SK-N-SH (cell line): ENCODE results near the gene CDS1. TPM values are rescaled to one million over a fixed set of nuclear protein-coding genes. Genes with fewer than 3 reads are reported as not detected.

Experiments used
- CTCF ChIA-PET: fragments of 300-600, 350-600 bp; formaldehyde crosslinking; extraction: SDS; loops from one replicate; lab custom pipeline; 2021; lab: Yijun Ruan, JAX
- POLR2A ChIA-PET: fragments of 350-600 bp; sonication (Branson Sonifier 250); formaldehyde crosslinking; extraction: SDS; loops from one replicate; lab custom pipeline; 2020; ENCODE audit warnings: antibody characterized with exemption, inconsistent platforms; lab: Yijun Ruan, JAX
- DNase-seq: peaks from one replicate; pipeline ENCODE4 v3.0.0; 2012
- H2AFZ ChIP-seq: fragments of 200-600 bp; sonication (generic); 2 replicates; pipeline ENCODE4 v1.8.1; 2016; ENCODE audit warnings: antibody characterized with exemption, mild to moderate bottlenecking, low read depth
- H3F3A ChIP-seq: fragments of 200-600 bp; sonication (generic); replicated peaks from 2 replicates; pipeline ENCODE3; 2016; ENCODE audit warnings: antibody characterized with exemption, mild to moderate bottlenecking; ENCODE audit not compliant: insufficient read depth
- H3K27ac ChIP-seq, 2 experiments: fragments of 200-500 bp in 1 of 2; fragments of 200-600 bp in 1 of 2; sonication (Bioruptor generic) in 1 of 2; sonication (generic), shearing (Covaris generic) in 1 of 2; 2 replicates each; pipeline versions ENCODE4 v1.5.1 to v1.6.1; 2014 to 2016; ENCODE audit warnings: low read depth in 2 of 2, inconsistent platforms in 1 of 2, low read length in 1 of 2, mild to moderate bottlenecking in 1 of 2, mixed read lengths in 1 of 2
- H3K27me3 ChIP-seq: fragments of 200-600 bp; sonication (generic), shearing (Covaris generic); 2 replicates; pipeline ENCODE4 v1.6.1; 2016; ENCODE audit warnings: mixed run types; ENCODE audit not compliant: insufficient read depth
- H3K36me3 ChIP-seq, 2 experiments: fragments of 200-500 bp in 1 of 2; fragments of 200-600 bp in 1 of 2; sonication (Bioruptor generic) in 1 of 2; sonication (generic) in 1 of 2; replicated peaks in 1 of 2; 2 replicates each; pipeline versions ENCODE3 to v1.5.1; 2014 to 2016; ENCODE audit warnings: low read length in 1 of 2, mild to moderate bottlenecking in 1 of 2; ENCODE audit not compliant: insufficient read depth in 2 of 2, control insufficient read depth in 1 of 2
- H3K4me1 ChIP-seq, 2 experiments: fragments of 200-500 bp in 1 of 2; fragments of 200-600 bp in 1 of 2; sonication (Bioruptor generic) in 1 of 2; sonication (generic), shearing (Covaris generic) in 1 of 2; 2 replicates each; pipeline versions ENCODE4 v1.5.1 to v1.6.1; 2014 to 2016; ENCODE audit warnings: low read depth in 1 of 2, low read length in 1 of 2, mixed run types in 1 of 2; ENCODE audit not compliant: insufficient read depth in 2 of 2, control insufficient read depth in 1 of 2
- H3K4me2 ChIP-seq: fragments of 200-600 bp; sonication (generic), shearing (Covaris generic); 2 replicates; pipeline ENCODE4 v1.6.1; 2017; ENCODE audit warnings: mixed run types
- H3K4me3 ChIP-seq, 2 experiments: fragments of 200-500 bp in 1 of 2; fragments of 200-600 bp in 1 of 2; sonication (Bioruptor generic) in 1 of 2; sonication (generic), shearing (Covaris generic) in 1 of 2; 2 replicates each; pipeline versions ENCODE4 v1.5.1 to v1.8.1; 2014 to 2016; ENCODE audit warnings: low read depth in 2 of 2, inconsistent platforms in 1 of 2, low read length in 1 of 2, mild to moderate bottlenecking in 1 of 2, mixed read lengths in 1 of 2, moderate library complexity in 1 of 2
- H3K79me2 ChIP-seq: fragments of 200-600 bp; sonication (generic); 2 replicates; pipeline ENCODE4 v1.8.1; 2017; ENCODE audit warnings: mild to moderate bottlenecking; ENCODE audit not compliant: insufficient read depth
- H3K9ac ChIP-seq: fragments of 200-600 bp; sonication (generic); 2 replicates; pipeline ENCODE4 v1.6.1; 2017; ENCODE audit warnings: mixed run types
- H3K9me2 ChIP-seq: fragments of 200-600 bp; sonication (generic); 2 replicates; pipeline ENCODE4 v1.6.1; 2017; ENCODE audit warnings: mixed run types
- H3K9me3 ChIP-seq: fragments of 200-600 bp; sonication (generic); 2 replicates; pipeline ENCODE4 v1.6.1; 2017; ENCODE audit warnings: mixed run types, mild to moderate bottlenecking, moderate library complexity
- H4K20me1 ChIP-seq: fragments of 200-600 bp; sonication (generic); 2 replicates; pipeline ENCODE4 v1.6.1; 2017; ENCODE audit warnings: mild to moderate bottlenecking, mixed run types; ENCODE audit not compliant: insufficient read depth
- ELF1 ChIP-seq: IDR thresholded peaks from 2 replicates; pipeline ENCODE4 v1.4.0; 2012
- EZH2phosphoT487 ChIP-seq: fragments of 200-600 bp; sonication (generic); IDR thresholded peaks from 2 replicates; pipeline ENCODE4 v1.6.1; 2017; ENCODE audit warnings: low read depth, mixed run types, mild to moderate bottlenecking, antibody characterized with exemption, moderate library complexity, borderline replicate concordance
- FOSL2 ChIP-seq: IDR thresholded peaks from 2 replicates; pipeline ENCODE4 v1.4.0; 2012; ENCODE audit warnings: low read depth, mild to moderate bottlenecking, moderate library complexity, borderline replicate concordance
- FOXJ3 ChIP-seq: sonication (generic); formaldehyde crosslinking; IDR thresholded peaks from 2 replicates; pipeline ENCODE4 v1.5.1; 2020; ENCODE audit warnings: mild to moderate bottlenecking, missing genetic modification reagents
- FOXM1 ChIP-seq: IDR thresholded peaks from 2 replicates; pipeline ENCODE4 v1.4.0; 2012; ENCODE audit warnings: low read depth, mild to moderate bottlenecking
- NFIC ChIP-seq: IDR thresholded peaks from 2 replicates; pipeline ENCODE4 v1.4.0; 2012; ENCODE audit warnings: borderline replicate concordance
- NRF1 ChIP-seq: IDR thresholded peaks from 2 replicates; pipeline ENCODE4 v1.6.1; 2012; ENCODE audit warnings: low read depth, mild to moderate bottlenecking, low read length
- PBX3 ChIP-seq: IDR thresholded peaks from 2 replicates; pipeline ENCODE4; 2012
- POLR2AphosphoS5 ChIP-seq: IDR thresholded peaks from 2 replicates; pipeline ENCODE4 v1.6.1; 2012; ENCODE audit warnings: low read depth, low read length
- RCOR1 ChIP-seq: fragments of 150-350 bp; IDR thresholded peaks from 2 replicates; pipeline ENCODE4 v1.6.1; 2017; ENCODE audit warnings: antibody characterized with exemption, low read length
- REST ChIP-seq: IDR thresholded peaks from 2 replicates; pipeline ENCODE4 v1.6.1; 2012; ENCODE audit warnings: mild to moderate bottlenecking, low read depth, low read length, moderate library complexity
- RFX5 ChIP-seq: IDR thresholded peaks from 2 replicates; pipeline ENCODE4 v1.6.1; 2012; ENCODE audit warnings: mild to moderate bottlenecking, improper control_type of control experiment, low read length
- RXRA ChIP-seq: IDR thresholded peaks from 2 replicates; pipeline ENCODE4 v1.4.0; 2012; ENCODE audit warnings: low read depth, mild to moderate bottlenecking, borderline replicate concordance
- USF1 ChIP-seq: IDR thresholded peaks from 2 replicates; pipeline ENCODE4 v1.4.0; 2012; ENCODE audit warnings: low read depth, borderline replicate concordance
- USF2 ChIP-seq: fragments of 150-350 bp; IDR thresholded peaks from 2 replicates; pipeline ENCODE4 v1.6.1; 2017; ENCODE audit warnings: antibody characterized with exemption, low read length, low read depth, borderline replicate concordance
- ZBTB33 ChIP-seq: IDR thresholded peaks from 2 replicates; pipeline ENCODE4 v1.4.0; 2012; ENCODE audit warnings: low read depth, borderline replicate concordance
- WGBS: methylation state at CpG from one replicate; pipeline ENCODE4 v1.1.6; 2017; ENCODE audit warnings: low lambda C conversion rate; 5-methylcytosine and 5-hydroxymethylcytosine counted together
- polyA plus RNA-seq, 3 experiments: library from polyadenylated mRNA; depleted of rRNA; stranded (reverse); fragments of >200 nt; gene quantifications; 2 replicates each; pipeline ENCODE4 v1.2.3, GENCODE V29; 2012

CDS1 gene
- polyA plus RNA-seq, 1 of the 3 experiments (the other 2 are of a cell fraction), result 0.02 TPM

- TF ChIP-seq NFIC (no peak), PBX3 (no peak), FOXM1 (no peak)
- TF ChIP-seq, all 33 proteins: peak for 0
Measured at GRCh38 chr4:84622959-84623358, 40.0 kb downstream of the CDS1 start (continued).

- ChIA-PET CTCF (no interaction called here), POLR2A (no interaction called here)
- Histone ChIP-seq H3K27ac (no peak overlapping the region), H3K36me3 (no peaks in the 10 kb centered on the region), H2AFZ (no peak overlapping the region), H3K9me3 (no peaks in the 10 kb centered on the region), H3K9ac (no peak overlapping the region), H3F3A (no peaks in the 10 kb centered on the region), H3K9me2 (no peaks in the 10 kb centered on the region), H3K27me3 (no peaks in the 10 kb centered on the region), H4K20me1 (no peaks in the 10 kb centered on the region), H3K4me2 (no peak overlapping the region), H3K4me3 (no peak overlapping the region)
- WGBS, result 88% methylated on average over 11 of the region's 11 CpGs
- DNase-seq, result no peak
- no peak for TF ChIP-seq FOSL2
- TF ChIP-seq RCOR1, result no peak
- no peak for TF ChIP-seq USF1
- no peak for TF ChIP-seq EZH2phosphoT487
- TF ChIP-seq, all 33 proteins: peak for 0
- no peaks in the 10 kb centered on the region for H3K4me1 ChIP-seq
- H3K79me2 ChIP-seq, result no peaks in the 10 kb centered on the region
Measured at GRCh38 chr4:84623661-84624060, 40.7 kb downstream of the CDS1 start.

- Histone ChIP-seq H3K36me3 (no peaks in the 10 kb centered on the region), H3K9ac (no peak overlapping the region), H2AFZ (no peak overlapping the region), H3K27ac (no peak overlapping the region), H3K4me2 (no peak overlapping the region), H3K9me2 (no peaks in the 10 kb centered on the region), H3F3A (no peaks in the 10 kb centered on the region), H3K79me2 (no peaks in the 10 kb centered on the region), H3K4me3 (no peak overlapping the region), H3K27me3 (no peaks in the 10 kb centered on the region), H3K4me1 (no peaks in the 10 kb centered on the region), H3K9me3 (no peaks in the 10 kb centered on the region), H4K20me1 (no peaks in the 10 kb centered on the region)
- CTCF ChIA-PET, result no interaction called here
- POLR2A ChIA-PET, result no interaction called here
- no peak for TF ChIP-seq RXRA
- no peak for TF ChIP-seq ZBTB33
- TF ChIP-seq FOXM1, result no peak
- TF ChIP-seq NRF1, result no peak
- no peak for TF ChIP-seq FOSL2
- no peak for TF ChIP-seq PBX3
- TF ChIP-seq FOXJ3 (CRISPR knock-in tag), result no peak
- no peak for TF ChIP-seq RFX5
- no peak for TF ChIP-seq ELF1
- no peak for TF ChIP-seq USF2
- TF ChIP-seq REST, result no peak
- no peak for TF ChIP-seq POLR2AphosphoS5
- DNase-seq, result no peak
- WGBS, result 76% methylated on average over 5 of the region's 5 CpGs
Measured at GRCh38 chr4:84626673-84627072, 43.7 kb downstream of the CDS1 start.
